Epidermal melanocyte (primary cell): ENCODE data around the gene WDR43.

ENCODE experiments used
- DNase-seq: peaks from one replicate; pipeline ENCODE4 v3.0.0; 2011; ENCODE audit warnings: low spot score; ENCODE audit not compliant: insufficient read length

Gene WDR43

GRCh38 chr2:28991460-28991859 lies 97.0 kb downstream of the WDR43 start:
- DNase-seq: no peak

- DNase-seq: no peak
Measured at GRCh38 chr2:28993206-28993960, 98.9 kb downstream of the WDR43 start.

GRCh38 chr2:28994074-28994473 lies 99.6 kb downstream of the WDR43 start:
- DNase-seq: no peak

GRCh38 chr2:28994679-28995078 lies 100.2 kb downstream of the WDR43 start:
- no peak for DNase-seq

GRCh38 chr2:28995765-28996750 lies 101.6 kb downstream of the WDR43 start:
- DNase-seq: no peak

GRCh38 chr2:28997237-28997846 lies 102.9 kb downstream of the WDR43 start:
- no peak for DNase-seq
